ENCODE results near the gene TNFSF15. TPM values are rescaled to one million over a fixed set of nuclear protein-coding genes. Genes with fewer than 3 reads are reported as not detected.

Gene TNFSF15
- total RNA-seq, 1 experiment from 2014 or later: not detected

DNA sequence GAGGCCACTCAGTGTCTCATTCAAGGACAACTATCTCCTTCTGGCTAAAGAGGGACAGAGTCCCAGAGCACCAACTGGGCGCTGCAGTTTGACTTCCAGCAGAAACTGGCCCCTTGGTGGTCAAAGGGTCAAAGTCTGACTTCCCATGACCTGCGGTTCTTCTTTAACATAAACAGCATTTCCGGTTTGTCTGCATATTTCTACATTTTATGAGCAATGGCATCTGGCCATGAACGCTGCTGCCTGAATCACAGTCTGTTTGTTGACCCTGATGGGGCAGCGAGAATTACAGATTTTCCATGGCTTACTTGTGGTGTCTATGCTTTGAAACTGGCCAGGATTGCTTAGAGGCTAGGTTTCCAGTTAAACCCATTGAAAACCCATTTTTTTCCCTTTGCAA is 1.3 kb downstream of the TNFSF15 start:
- Histone ChIP-seq H3K27me3 (ENCODE audit: insufficient read depth, low read length) (no peaks in the 10 kb centered on the region), H3K18ac (ENCODE audit: insufficient read length, low read depth, low read length) (no peak overlapping the region), H3T11ph (ENCODE audit: low read length) (no peak overlapping the region), H3K23ac (ENCODE audit: insufficient read length, low read depth, low read length) (no peak overlapping the region), H3K9me3 (ENCODE audit: control insufficient read depth, low read depth, low read length) (no peaks in the 10 kb centered on the region), H4K8ac (replicated peaks; ENCODE audit: insufficient read length, low read depth, low read length) (no peak overlapping the region), H2BK120ac (ENCODE audit: low read depth, low read length, poor library complexity, severe bottlenecking) (no peak overlapping the region), H3K56ac (ENCODE audit: insufficient read length, low read depth, low read length) (no peak overlapping the region), H3K23me2 (ENCODE audit: insufficient read length, low read depth, low read length, poor library complexity, severe bottlenecking) (no peaks in the 10 kb centered on the region), H2AK5ac (ENCODE audit: insufficient read length, low read length) (no peak overlapping the region), H4K20me1 (ENCODE audit: control insufficient read depth, insufficient read depth, insufficient read length) (no peaks in the 10 kb centered on the region), H3K9ac (ENCODE audit: extremely low read depth, insufficient read length, low read length) (no peak overlapping the region), H3K27ac (ENCODE audit: insufficient read length, low read depth, low read length) (no peak overlapping the region), H3K79me1 (ENCODE audit: insufficient read depth, low read depth, low read length, poor library complexity, severe bottlenecking) (no peaks in the 10 kb centered on the region), H3K14ac (ENCODE audit: insufficient read depth, low read length) (no peak overlapping the region), H2BK15ac (ENCODE audit: low read depth, low read length) (no peak overlapping the region), H2BK5ac (ENCODE audit: insufficient read length, low read length) (no peak overlapping the region), H3K79me2 (ENCODE audit: insufficient read depth, low read length) (no peaks in the 10 kb centered on the region), H4K5ac (ENCODE audit: insufficient read length, low read depth, low read length) (no peak overlapping the region), H3K4me1 (ENCODE audit: insufficient read depth, low read length) (peaks cover 4% of the 10 kb centered on the region; the same call in 1 of the 2 replicates), H2BK12ac (ENCODE audit: insufficient read length, low read depth, low read length) (no peak overlapping the region), H4K91ac (ENCODE audit: insufficient read length, low read depth, low read length) (no peak overlapping the region), H3K4me2 (ENCODE audit: insufficient read depth, insufficient read length, low read length) (no peak overlapping the region), H2BK20ac (ENCODE audit: low read depth, low read length, poor library complexity, severe bottlenecking) (no peak overlapping the region), H3K4ac (ENCODE audit: low read depth, low read length) (no peak overlapping the region), H2AFZ (ENCODE audit: low read length) (no peak overlapping the region)
- no peak for DNase-seq
- no CpG with 5 or more reads among the region's 5 CpGs for WGBS (ENCODE audit: extremely low coverage, insufficient read length, low lambda C conversion rate)
- TF ChIP-seq, protein P1, sequence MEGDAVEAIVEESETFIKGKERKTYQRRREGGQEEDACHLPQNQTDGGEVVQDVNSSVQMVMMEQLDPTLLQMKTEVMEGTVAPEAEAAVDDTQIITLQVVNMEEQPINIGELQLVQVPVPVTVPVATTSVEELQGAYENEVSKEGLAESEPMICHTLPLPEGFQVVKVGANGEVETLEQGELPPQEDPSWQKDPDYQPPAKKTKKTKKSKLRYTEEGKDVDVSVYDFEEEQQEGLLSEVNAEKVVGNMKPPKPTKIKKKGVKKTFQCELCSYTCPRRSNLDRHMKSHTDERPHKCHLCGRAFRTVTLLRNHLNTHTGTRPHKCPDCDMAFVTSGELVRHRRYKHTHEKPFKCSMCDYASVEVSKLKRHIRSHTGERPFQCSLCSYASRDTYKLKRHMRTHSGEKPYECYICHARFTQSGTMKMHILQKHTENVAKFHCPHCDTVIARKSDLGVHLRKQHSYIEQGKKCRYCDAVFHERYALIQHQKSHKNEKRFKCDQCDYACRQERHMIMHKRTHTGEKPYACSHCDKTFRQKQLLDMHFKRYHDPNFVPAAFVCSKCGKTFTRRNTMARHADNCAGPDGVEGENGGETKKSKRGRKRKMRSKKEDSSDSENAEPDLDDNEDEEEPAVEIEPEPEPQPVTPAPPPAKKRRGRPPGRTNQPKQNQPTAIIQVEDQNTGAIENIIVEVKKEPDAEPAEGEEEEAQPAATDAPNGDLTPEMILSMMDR (conservative IDR thresholded peaks at IDR 0.05): no peak
- Mint-ChIP-seq H3K9me3 (no peaks in the 10 kb centered on the region), H3K27me3 (ENCODE audit: low read depth) (peaks cover 15% of the 10 kb centered on the region), H3K27ac (no peak overlapping the region), H3K4me3 (no peak overlapping the region), H3K4me1 (peaks cover 28% of the 10 kb centered on the region in 2 experiments), H3K36me3 (ENCODE audit: insufficient read depth in 1 of 3, low read depth in 3 of 3) (no peaks in the 10 kb centered on the region)
